Stimulated activated naive CD8-positive, alpha-beta T cell treated with anti-CD3 and anti-CD28 coated beads, Interleukin-15, Interleukin-2, amounts not matched to agents 100 ng/mL and 50 ng/mL, for 24 hours (primary cell): ENCODE results near the gene AIRE.

Experiments used
- H3K27ac Mint-ChIP-seq: one replicate; pipeline ENCODE4 v1.8.0; 2021; ENCODE audit warnings: mild to moderate bottlenecking, mixed read lengths
- H3K27me3 Mint-ChIP-seq: one replicate; pipeline ENCODE4 v1.8.0; 2021; ENCODE audit warnings: mixed read lengths
- H3K36me3 Mint-ChIP-seq: one replicate; pipeline ENCODE4 v1.8.0; 2021; ENCODE audit warnings: low read depth, mixed read lengths
- H3K4me1 Mint-ChIP-seq: one replicate; pipeline ENCODE4 v1.8.0; 2021; ENCODE audit warnings: low read depth, mixed read lengths
- H3K4me3 Mint-ChIP-seq: one replicate; pipeline ENCODE4 v1.8.0; 2021; ENCODE audit warnings: mild to moderate bottlenecking, mixed read lengths
- H3K9me3 Mint-ChIP-seq: one replicate; pipeline ENCODE4 v1.8.0; 2021; ENCODE audit warnings: mixed read lengths

Gene AIRE

DNA sequence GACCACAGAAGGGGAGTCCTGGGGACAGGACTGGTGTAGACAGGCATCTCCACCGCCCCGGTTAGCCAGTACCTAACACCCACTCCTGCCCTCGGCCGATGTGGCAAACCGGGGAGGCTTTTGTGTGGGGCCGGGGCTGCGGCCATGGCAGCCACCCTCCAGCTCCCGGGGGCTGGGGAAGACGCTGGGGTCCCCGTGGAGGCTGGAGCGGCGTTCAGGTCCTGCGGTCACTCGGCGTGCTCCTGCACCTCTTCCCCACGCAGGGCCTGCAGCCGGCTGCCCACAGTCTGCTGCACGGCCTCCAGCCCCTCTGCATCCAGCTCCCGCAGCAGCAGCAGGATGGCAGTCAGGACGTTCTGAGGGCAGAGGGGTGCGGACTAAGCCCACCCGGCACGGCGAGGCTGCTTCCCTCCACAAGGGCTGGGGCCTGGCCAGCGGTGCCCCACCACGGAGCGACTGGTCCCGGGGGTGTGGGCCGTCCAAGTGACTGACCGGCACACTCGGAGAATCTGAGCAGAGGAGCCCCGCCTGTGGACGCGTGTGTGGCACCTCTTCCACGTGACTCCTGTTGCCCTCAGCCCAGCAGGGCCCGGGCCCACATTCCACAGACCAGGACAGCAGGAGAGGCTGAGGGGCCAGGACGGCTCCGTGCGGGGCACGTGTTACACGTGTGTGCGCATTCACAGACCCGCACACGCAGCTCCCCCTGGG is 44.5 kb downstream of the AIRE start:
- H3K4me1 Mint-ChIP-seq = no peaks in the 10 kb centered on the region
- H3K9me3 Mint-ChIP-seq = no peaks in the 10 kb centered on the region
- H3K27me3 Mint-ChIP-seq = no peaks in the 10 kb centered on the region
- H3K27ac Mint-ChIP-seq = no peak overlapping the region
- H3K4me3 Mint-ChIP-seq = no peak overlapping the region
- no peaks in the 10 kb centered on the region for H3K36me3 Mint-ChIP-seq

- Mint-ChIP-seq H3K4me1 (no peaks in the 10 kb centered on the region), H3K27ac (no peak overlapping the region), H3K27me3 (no peaks in the 10 kb centered on the region), H3K36me3 (no peaks in the 10 kb centered on the region), H3K4me3 (no peak overlapping the region), H3K9me3 (no peaks in the 10 kb centered on the region)
Measured at GRCh38 chr21:44330698-44331097, 45.0 kb downstream of the AIRE start.

DNA sequence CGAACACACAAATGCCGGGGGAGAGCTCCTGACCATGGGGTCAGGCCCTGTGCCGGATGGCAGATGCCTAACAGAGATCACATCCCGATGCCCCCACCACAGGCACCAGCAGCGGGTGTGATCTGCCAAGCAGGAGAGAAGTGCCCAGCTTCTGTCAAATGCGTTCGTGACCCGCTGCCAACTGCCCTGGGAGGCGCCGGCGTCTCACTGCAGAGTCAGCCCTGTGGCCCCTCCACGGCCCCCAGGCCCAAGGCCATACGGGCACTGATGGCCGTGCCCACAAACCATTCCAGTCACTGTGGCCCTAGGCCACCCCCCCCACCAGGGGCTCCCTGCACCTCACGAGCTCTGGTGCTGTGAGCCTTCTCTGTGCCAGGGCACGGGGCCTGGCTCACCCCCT is 45.5 kb downstream of the AIRE start:
- Mint-ChIP-seq H3K27me3 (no peaks in the 10 kb centered on the region), H3K4me1 (no peaks in the 10 kb centered on the region), H3K36me3 (no peaks in the 10 kb centered on the region), H3K27ac (no peak overlapping the region), H3K9me3 (no peaks in the 10 kb centered on the region), H3K4me3 (no peak overlapping the region)

- H3K4me1 Mint-ChIP-seq = no peaks in the 10 kb centered on the region
- peak overlapping the region; percentile 40 for H3K27ac Mint-ChIP-seq
- no peak overlapping the region for H3K4me3 Mint-ChIP-seq
- H3K36me3 Mint-ChIP-seq = no peaks in the 10 kb centered on the region
- H3K27me3 Mint-ChIP-seq = no peaks in the 10 kb centered on the region
- no peaks in the 10 kb centered on the region for H3K9me3 Mint-ChIP-seq
Measured at GRCh38 chr21:44331650-44332307, 46.1 kb downstream of the AIRE start.

DNA sequence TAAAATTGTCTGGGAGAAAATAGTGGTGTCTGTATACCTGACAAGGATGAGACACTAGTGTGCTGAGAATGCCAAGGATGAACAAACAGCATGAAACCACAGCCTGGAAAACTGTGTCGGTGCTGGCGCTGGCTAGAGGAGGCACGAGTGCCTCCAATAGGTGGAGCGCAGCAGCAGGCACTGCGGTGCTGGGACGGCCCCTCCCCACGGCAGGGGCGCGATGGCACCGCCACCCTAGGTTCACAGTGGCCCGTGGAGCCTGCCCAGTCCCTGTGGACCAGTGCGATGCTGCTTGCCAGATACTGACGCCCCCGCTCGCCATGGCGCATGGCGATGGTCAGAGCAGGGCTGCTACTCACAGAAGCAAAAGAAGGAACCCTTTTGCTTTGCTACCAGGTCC is 46.7 kb downstream of the AIRE start:
- Mint-ChIP-seq H3K36me3 (no peaks in the 10 kb centered on the region), H3K27me3 (no peaks in the 10 kb centered on the region), H3K4me3 (no peak overlapping the region), H3K4me1 (no peaks in the 10 kb centered on the region), H3K9me3 (no peaks in the 10 kb centered on the region), H3K27ac (no peak overlapping the region)

DNA sequence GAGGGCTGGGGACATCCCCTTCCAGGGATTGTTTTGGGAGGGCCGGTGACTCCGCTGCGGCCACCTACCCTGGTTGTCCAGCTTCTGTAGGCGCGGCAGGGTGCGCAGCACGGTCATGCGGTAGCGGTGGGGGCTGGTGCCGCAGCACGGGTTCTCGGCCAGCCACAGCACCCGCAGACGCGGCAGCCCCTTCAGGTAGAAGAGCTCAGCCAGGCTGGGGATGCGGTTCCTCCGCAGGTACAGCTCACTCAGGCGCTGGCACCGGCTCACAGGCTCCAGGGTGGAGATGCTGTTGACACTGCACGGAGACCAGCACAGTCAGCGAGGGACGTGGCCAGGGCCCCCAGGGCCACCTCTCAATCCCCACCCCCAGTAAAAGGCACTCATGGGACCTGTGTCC is 47.3 kb downstream of the AIRE start:
- Mint-ChIP-seq H3K27me3 (no peaks in the 10 kb centered on the region), H3K36me3 (no peaks in the 10 kb centered on the region), H3K4me1 (peaks cover 5% of the 10 kb centered on the region), H3K27ac (no peak overlapping the region), H3K4me3 (no peak overlapping the region), H3K9me3 (no peaks in the 10 kb centered on the region)

DNA sequence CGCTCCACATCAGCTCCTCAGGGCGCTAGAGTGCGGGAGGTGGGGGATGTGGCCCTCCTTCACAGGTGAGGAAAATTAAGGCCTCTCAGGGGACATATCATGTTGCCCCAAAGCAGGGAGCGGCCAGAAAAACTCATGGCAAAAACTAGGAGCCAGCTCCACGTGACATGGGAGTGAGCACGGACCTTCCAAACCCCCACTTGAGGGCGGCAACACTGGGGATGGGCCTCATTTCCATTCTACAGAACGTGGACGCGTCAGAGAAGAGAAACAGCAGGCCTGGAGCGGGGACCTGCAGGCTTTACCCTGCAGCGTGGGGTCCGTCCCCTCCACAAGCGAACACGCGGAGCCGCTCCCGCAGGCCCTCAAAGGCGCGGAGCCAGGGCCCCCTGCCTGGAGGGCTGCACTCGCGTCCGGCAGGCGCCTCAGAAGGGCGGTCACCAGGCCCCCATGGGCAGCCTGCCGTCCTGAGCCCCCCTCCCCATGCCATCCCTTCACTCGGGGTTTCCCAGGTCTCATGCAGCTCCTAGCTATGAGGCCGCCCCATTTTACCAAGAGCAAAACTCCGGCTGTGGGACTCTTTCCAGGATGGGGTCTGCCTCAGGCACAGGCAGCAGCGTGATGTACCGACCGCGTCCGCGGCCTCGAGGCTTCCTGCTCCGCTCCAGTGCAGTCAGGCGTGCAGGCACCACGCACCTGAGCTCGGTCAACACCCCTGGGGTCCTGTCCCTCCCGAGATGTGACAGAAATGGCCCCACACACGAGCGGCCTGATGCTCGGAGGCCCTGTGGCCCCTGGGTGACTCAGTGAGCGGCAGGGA is 48.0 kb downstream of the AIRE start:
- H3K4me1 Mint-ChIP-seq = peaks cover 6% of the 10 kb centered on the region
- H3K27me3 Mint-ChIP-seq = no peaks in the 10 kb centered on the region
- no peaks in the 10 kb centered on the region for H3K9me3 Mint-ChIP-seq
- H3K36me3 Mint-ChIP-seq = no peaks in the 10 kb centered on the region
- H3K27ac Mint-ChIP-seq = no peak overlapping the region
- no peak overlapping the region for H3K4me3 Mint-ChIP-seq

GRCh38 chr21:44334329-44335030 is 48.8 kb downstream of the AIRE start:
- H3K4me3 Mint-ChIP-seq = no peak overlapping the region
- H3K27me3 Mint-ChIP-seq = no peaks in the 10 kb centered on the region
- peaks cover 8% of the 10 kb centered on the region for H3K4me1 Mint-ChIP-seq
- H3K9me3 Mint-ChIP-seq = no peaks in the 10 kb centered on the region
- no peak overlapping the region for H3K27ac Mint-ChIP-seq
- H3K36me3 Mint-ChIP-seq = no peaks in the 10 kb centered on the region

DNA sequence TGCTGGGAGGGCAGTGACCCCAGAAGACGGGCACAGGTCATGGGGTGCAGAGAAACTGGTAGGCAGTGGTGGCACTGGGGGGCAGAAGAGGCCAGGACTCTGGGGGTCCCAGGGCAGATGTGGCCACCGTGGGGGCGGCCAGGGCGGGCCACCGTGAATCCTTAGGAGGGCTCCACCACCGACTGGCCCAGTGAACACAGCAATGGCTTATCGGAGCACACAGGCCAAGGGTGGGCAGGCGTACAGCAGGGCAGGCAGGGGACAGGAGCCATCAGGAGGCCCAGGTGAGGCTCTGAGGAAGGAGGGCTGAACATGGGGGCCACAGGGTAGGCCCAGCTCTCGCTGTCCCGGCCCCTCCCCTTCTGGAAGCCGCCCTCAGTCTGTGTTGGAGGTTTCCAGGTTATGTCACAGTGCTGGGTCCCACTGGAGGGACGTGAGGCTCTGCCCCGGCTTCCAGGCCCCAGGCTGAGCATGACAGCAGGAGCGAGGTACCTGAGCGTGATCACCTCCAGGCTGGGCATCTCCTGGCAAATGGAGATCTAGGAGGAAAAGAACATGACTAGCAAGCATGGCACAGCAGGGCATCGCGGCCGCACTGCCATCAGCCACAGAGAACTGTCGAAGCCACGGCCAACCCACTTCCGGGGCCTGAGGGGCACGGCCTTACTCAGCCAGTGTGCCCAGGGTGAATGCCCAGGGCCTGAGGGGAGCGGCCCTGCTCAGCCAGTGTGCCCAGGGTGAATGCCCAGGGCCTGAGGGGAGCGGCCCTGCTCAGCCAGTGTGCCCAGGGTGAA is 49.8 kb downstream of the AIRE start:
- no peaks in the 10 kb centered on the region for H3K36me3 Mint-ChIP-seq
- peaks cover 18% of the 10 kb centered on the region for H3K4me1 Mint-ChIP-seq
- no peak overlapping the region for H3K4me3 Mint-ChIP-seq
- H3K27me3 Mint-ChIP-seq = no peaks in the 10 kb centered on the region
- H3K9me3 Mint-ChIP-seq = no peaks in the 10 kb centered on the region
- H3K27ac Mint-ChIP-seq = no peak overlapping the region

DNA sequence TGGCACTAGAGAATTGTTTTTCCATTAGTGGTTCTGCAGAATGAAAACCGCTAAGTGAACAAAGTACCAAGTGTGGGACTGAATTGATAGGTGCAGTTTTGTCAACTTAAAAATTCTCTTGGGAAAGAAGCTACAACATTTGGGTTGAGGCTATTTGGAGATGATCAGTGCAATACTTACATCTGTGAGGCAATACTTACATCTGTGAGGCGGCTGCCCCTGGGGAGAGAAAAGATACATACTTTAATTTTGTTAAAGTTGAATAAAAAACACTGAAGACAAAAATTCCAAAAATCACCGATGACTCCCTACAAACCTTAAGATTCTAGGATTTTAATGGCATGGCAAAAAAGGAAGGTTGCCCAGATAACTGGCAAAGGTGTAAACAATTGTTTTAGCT is 51.8 kb downstream of the AIRE start:
- Mint-ChIP-seq H3K9me3 (no peaks in the 10 kb centered on the region), H3K27me3 (no peaks in the 10 kb centered on the region), H3K36me3 (no peaks in the 10 kb centered on the region), H3K4me1 (peaks cover 20% of the 10 kb centered on the region), H3K27ac (no peak overlapping the region), H3K4me3 (peak overlapping the region; percentile 21)

- H3K27ac Mint-ChIP-seq = peak overlapping the region; percentile 43
Measured at GRCh38 chr21:44337941-44338895, 52.5 kb downstream of the AIRE start.

GRCh38 chr21:44338971-44339910 is 53.6 kb downstream of the AIRE start, which contains the start of gene CFAP410:
CFAP410 (minus strand) TSS chr21:44339390; CDS start chr21:44339194, 196 bp downstream.
- peak within 1 kb of the TSS; percentile 97 for H3K27ac Mint-ChIP-seq
- peaks cover 20% of the 10 kb centered on the region for H3K4me1 Mint-ChIP-seq
- H3K36me3 Mint-ChIP-seq = no peaks in the 10 kb centered on the region
- H3K9me3 Mint-ChIP-seq = no peaks in the 10 kb centered on the region
- peak within 1 kb of the TSS; percentile 97 for H3K4me3 Mint-ChIP-seq
- H3K27me3 Mint-ChIP-seq = no peaks in the 10 kb centered on the region

More at GRCh38 chr21:44337941-44338895, 52.5 kb downstream of the AIRE start:
- H3K9me3 Mint-ChIP-seq = no peaks in the 10 kb centered on the region
- H3K36me3 Mint-ChIP-seq = no peaks in the 10 kb centered on the region
- peaks cover 20% of the 10 kb centered on the region for H3K4me1 Mint-ChIP-seq
- peak overlapping the region; percentile 21 for H3K4me3 Mint-ChIP-seq
- no peaks in the 10 kb centered on the region for H3K27me3 Mint-ChIP-seq
